Stimulated activated CD4-positive, alpha-beta T cell treated with anti-CD3 and anti-CD28 coated beads, Interleukin-15, amount 100 ng/mL, for 1 hour (primary cell): ENCODE measurements around the gene TCF23.

Experiments
- DNase-seq, 2 donors: peaks; one replicate each; pipeline ENCODE4 v3.0.0-alpha.2; 2020; ENCODE audit warnings: low read depth in 1 of 2, low spot score in 1 of 2

Gene TCF23

DNA sequence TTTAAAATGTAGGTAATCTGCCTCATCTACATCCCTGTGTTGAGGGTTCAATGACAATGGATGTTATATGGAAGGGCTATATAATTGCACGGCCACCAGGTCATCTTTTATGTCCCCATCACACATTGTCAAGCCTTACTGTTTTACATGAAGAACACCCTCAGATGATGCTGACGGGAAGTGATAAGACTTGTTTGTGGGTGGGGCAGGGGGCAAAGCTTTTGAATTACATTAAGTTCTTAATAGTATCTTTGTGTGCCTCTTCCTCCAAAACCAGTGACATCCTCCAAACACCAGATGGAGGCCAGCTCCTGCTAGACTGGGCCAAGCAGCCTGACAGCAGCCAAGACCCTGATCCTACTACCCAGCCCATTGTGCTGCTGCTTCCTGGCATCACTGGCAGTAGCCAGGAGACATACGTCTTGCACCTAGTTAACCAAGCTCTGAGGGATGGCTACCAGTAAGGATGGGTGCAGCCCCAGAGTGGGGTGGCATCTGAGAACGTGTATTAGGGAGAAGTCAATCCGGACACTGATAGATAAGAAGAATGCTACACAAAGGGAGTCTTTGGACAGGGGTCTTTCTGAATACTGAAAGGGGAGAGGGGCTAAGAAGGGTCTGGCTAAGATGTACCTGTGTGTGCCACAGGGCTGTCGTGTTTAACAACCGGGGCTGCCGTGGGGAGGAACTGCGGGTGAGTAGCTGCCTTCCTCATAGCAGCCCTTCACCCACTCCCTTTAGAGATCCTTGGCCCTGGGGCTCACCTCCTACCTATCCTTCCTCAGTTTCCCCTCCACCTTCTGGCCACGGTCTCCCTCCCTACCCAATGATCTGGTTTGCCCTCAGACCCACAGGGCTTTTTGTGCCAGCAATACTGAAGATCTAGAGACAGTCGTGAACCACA lies 19.9 kb upstream of the TCF23 start:
- no peak for DNase-seq

DNA sequence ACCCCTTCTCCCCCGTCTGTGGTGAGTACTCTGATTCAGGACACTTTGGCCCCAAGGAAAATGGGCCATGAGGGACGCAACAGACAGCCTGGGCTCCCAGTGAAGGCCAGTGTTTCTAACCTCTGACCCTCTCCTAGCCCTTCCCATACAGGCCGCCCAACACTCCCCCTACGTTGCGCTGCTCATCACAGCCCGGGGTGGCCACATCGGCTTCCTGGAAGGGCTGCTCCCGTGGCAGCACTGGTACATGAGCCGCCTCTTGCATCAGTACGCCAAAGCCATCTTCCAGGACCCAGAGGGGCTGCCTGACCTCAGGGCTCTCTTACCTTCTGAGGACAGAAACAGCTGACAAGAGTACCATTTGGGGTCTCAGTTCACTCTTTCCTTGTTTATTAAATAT lies 18.4 kb upstream of the TCF23 start:
- DNase-seq: no peak

DNA sequence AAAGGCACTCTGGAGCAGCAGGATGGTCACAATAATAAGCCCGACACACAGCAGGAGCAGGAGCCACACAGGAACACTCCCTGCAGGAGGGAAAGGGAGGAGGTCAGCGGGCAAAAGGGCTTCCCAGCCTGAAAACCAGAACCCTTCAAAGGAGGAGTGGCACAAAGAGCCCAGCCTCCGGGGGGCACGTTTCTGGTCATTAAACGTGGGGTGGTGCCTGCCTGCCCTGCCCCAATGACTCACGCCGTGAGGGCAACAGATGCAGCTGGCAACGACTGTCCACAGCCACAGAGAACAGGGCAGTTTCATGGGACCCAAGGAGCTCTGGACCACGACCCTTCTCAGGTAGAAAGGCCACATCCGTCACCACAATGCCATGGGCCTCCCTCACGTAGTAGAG lies 17.4 kb upstream of the TCF23 start:
- no peak for DNase-seq

DNA sequence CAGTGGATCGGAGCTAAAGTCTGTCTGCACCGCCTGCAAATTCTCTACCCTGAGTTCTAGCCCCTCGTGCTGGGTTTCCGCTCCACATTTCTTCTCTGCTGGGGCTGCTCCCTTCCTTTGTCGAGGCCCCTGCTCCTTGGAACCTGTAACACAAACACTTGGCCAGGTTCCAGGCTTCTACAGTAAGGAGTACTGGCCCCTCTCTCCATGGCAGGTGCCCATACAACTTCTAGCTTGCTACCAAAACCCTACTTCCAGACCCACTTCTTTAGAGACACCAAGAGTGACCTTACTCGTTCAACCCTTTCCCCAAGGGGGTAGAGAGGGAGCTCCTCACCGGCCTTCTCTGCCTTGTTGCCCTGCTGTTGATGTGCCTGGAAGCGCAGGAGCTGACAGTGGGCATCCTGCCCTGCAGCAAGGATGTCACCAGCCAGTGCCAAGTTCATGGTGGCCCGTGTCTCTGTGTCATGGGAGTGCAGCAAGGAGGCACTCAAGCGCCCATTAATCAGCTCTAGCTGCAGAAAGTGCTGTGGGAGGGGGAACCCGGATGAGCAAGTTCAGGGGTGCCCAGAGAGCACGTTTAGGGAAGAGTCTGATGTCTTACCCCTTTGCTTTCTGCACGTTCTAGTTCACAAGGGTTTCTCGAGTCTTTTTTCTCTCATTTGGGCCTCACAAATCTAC lies 15.5 kb upstream of the TCF23 start:
- DNase-seq: no peak

DNA sequence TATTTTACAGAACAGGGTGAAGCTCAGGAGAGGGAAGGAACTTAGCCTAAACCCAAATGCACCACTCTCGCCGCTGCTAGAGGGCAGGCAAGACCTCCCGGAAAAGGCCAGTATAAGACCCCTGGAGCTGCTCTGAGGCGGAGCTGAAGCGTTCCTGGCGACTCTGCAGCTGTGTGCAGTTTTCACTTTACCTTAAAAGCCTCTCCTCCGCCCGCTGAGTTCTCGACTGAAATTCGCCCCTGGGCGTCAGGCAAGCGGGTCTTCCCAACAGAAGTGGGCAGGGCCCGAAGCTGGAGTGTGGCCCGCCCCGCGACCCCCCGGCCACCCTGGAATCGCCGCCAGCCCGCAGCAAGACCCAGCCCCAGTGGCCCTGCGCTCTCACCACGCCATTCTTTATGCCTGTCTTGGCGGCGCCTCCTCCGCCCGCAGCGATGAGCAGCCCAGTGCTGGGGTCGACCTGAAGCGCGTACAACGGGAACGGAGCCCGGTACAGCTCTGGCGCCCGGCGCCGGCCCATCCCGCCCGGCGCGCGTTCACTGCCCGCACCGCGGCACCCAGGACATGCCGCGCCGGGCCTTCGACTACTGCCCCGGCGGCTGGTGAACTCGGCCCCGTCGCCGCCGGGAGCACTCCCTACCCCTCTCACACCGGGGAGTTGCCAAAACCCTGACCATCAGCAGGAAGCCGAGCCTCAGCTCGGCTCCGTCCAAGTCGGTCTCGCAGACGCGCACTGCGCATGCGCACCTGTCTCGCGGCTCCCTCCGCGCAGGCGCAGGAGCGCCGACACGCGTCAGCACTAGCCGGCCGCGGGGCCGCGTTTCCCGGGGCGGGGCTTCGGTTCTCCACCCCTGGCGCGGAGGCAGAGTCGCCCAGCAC lies 14.7 kb upstream of the TCF23 start, which contains the start of gene PREB:
TSS of gene PREB (minus strand) at position 732 of the 876 bp plus-strand sequence. CDS start at position 517, 215 bp downstream.
- DNase-seq: peak; percentile 97 to 99

DNA sequence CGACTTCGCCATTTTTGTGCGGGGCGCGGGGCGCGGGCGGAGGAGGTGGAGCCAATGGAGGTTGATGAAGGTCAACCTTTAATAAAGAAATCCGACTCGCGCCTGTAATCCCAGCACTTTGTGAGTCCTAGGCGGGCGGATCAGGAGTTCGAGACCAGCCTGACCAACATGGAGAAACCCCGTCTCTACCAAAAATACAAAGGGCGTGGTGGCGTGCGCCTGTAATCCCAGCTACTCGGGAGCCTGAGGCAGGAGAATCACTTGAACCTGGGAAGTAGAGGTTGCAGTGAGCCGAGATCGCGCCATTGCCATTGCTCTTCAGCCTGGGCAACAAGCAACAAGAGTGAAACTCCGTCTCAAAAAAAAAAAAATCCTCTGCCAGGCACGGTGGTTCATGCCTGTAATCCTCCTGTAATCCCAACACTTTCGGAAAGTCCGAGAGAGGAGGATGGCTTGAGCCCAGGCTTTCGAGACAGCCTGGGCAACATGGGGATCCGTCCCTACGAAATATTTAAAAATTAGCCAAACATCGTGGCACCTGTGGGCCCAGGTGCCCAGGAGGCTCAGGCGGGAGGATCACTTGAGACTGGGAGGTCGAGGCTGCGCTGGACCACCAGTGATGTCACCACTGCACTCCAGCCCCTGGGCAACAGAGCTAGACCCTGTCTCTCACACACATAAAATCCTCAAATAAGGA lies 13.9 kb upstream of the TCF23 start:
- no peak for DNase-seq

DNA sequence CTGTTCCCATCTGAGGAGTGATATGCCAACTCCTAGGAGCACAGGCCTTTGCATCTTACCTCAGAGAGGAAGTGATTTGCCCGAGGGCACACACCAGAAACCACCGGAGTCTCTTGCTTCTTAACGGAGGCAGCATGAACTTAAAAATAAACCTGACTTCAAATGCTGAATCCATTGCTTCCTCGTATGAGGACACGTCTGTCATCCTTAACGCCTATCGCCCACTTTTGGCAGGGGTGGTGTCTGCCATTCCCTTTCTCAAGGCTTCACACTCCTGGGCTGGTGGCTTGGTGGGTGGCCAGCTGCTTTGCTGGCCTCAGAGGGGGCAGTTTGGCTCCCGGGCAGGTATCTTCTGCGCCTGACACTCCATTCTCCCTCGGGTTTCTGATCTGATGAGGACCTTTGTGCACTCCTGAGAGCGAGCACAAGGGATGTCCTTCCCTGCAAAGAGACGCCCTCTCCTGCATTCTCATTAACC lies 13.3 kb upstream of the TCF23 start:
- no peak for DNase-seq

DNA sequence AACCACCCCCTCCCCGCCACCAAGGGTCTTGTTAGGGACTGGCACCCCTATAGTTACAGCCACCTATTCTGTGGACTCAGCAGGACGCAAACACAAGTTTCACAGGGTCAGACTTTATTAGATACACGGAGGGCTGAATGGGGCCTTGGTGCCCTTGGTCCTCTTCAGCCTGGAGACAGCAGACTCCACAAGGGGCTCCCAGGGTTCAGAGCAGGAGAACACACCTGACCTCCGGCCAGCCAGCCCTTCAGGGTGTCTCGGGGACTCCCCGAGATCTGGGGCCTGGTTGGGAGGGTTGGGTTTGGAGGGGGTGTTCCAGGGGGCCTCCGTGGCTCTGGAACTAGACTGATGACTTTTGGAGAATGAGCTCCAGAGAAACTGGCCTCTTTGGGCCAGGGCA lies 12.1 kb upstream of the TCF23 start:
- no peak for DNase-seq

DNA sequence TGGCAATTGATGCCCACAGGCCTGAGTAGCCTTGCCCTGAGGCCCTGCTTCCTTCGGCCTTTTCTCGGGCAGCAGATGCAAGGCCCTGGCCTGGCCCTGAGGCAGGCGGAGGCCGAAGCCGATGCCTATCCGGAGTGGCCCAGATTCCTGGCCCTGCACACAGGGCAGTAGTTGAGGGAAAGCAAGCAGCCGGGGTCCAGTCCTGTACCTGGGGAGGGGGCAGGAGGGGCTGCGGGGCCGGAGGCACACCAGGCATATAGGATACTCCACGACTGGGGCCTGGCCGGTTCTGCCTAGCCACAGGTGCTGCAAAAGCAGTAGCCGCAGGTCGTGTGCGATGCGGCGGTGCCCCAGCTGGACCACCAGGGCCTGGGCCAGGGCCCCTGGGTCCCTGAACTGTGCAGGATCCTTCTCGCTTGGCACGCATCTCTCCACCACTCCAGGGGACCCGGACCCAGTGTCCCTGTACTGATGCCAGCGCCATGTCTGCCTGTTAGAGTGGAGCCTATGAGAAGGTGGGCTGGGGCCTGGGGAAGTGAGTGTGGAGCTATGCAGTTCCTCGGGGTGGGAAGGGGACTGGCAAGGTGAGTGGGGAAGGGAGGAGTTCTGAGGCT lies 11.4 kb upstream of the TCF23 start:
- DNase-seq: no peak

DNA sequence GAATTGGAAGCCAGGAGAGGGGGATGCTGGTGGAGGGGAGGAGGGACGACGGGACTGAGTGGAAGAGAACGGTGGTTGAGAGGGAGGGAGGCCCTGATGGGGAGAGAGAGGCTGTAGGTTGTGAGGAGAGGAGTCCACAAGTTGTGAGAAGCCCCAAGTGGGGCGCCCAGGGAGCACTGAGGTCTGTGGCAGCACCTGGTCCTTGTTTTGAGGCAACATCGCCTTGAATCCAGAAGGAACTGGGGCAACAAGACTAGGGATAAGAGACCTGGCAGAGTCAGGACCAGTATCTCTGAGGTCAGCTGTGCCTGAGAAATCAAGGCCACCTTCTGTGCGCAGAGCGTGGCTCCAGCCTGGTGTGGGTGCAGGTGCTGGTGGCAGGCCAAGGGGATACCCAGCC lies 10.7 kb upstream of the TCF23 start:
- no peak for DNase-seq

DNA sequence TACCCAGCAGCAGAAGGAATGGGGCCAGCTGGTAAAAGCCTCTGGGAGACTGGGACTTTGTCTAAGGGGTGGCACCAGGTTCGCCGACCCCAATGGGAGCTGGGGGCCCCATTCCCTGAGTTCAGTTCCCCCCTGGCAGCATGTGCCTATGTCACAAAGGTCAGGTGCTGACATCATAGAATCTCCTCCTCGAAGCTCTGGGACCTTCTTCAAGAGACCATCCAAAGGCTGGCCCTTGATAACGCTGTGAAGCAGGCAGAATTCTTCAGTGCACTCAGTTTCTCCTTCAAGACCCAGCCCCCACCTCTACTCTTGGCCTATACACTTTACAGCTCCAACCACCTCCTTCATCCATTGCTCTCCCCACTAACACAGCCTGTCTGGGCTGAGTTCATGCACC lies 9.5 kb upstream of the TCF23 start, which contains the start of gene PRR30:
TSS of gene PRR30 (minus strand) at position 101 of the 400 bp plus-strand sequence. CDS start 1,081 bp downstream, outside the sequence.
- no peak for DNase-seq

DNA sequence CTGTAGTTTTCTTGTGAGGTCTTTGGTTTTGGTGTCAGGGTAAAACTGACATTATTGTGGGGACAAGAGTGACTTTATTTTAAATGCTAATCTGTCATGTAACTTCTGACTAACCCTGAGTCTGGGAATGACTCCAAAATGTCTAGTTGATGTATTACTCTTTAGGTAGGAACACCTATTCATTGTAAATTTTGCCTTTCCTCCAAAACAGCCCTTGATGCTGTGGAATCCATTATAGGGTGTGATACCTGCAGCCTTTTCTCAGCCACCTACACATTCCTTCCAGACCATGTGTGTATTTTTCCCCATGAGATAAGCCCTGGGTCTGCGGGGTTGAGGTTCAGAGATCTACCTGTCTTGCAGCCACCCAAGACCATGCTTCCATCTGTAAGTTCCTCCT lies 5.5 kb upstream of the TCF23 start:
- DNase-seq: no peak

DNA sequence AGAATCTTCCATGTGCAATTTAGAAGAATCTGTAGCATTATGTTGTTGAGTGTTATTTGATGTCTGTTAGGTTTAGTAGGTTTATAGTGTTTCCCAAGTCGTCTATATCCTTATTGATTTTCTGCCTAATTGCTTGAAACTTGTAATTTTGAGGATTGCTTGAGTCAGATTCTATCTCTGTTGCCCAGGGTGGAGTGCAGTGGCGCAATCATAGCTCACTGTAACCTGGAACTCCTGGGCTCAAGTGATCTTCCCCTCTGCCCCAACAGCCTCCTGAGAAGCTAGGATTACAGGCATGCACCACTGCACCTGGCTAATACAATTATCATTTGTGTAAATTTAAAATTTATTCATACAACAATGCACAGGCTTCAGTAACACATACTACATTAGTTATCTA lies 3.1 kb upstream of the TCF23 start:
- no peak for DNase-seq

DNA sequence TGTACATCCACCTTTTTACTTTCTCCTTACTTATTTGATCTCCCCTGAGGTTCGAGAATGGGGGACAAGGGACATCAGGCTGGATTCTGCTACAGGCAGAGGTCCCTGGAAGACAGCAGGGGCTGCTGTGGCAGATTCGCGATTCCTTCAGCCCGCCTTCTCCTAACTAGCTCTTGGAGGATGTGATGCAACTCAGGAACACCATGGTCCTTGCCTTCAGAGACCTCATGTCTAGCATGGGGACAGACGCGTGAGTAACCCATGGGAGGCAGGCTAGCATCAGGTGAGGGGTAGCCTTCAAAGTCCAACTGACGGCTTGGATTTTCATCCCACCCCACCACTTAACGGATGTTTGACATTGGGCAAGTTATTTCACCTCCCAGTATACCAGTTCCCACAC lies 869 bp upstream of the TCF23 start:
- no peak for DNase-seq

DNA sequence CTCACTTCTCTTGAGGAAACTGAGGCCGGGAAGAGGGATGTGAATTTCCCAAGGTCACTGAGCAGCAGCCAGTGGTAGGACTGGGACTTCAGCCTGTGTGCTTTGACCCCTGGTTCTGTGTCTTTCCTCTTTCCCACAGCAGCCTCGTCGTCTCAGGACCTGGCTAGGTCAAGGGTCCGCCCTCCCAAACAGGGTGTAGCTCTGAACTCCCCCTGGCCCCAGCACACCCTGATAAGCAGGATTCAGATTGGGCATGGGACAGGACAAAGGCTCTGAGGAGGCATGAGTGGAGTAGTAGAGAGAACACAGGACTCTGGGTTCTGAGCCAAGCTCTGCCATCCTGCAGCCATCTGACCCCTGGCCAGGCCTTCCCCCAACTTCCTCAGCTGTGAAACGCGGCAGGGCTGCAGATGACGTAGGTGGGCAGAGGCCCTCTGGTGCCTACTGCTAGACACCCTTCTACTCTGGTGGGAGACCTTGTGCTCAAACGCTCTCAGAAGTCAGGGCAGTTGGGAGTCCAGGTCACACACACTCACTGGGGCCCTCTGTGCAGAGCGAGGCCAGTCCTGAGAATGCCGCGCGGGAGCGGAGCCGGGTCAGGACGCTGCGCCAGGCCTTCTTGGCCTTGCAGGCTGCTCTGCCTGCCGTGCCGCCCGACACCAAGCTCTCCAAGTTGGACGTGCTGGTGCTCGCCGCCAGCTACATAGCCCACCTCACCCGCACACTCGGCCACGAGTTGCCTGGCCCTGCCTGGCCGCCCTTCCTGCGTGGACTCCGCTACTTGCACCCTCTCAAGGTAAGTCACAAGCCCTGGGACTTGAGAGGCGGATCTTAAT lies 984 bp downstream of the TCF23 start:
- no peak for DNase-seq

DNA sequence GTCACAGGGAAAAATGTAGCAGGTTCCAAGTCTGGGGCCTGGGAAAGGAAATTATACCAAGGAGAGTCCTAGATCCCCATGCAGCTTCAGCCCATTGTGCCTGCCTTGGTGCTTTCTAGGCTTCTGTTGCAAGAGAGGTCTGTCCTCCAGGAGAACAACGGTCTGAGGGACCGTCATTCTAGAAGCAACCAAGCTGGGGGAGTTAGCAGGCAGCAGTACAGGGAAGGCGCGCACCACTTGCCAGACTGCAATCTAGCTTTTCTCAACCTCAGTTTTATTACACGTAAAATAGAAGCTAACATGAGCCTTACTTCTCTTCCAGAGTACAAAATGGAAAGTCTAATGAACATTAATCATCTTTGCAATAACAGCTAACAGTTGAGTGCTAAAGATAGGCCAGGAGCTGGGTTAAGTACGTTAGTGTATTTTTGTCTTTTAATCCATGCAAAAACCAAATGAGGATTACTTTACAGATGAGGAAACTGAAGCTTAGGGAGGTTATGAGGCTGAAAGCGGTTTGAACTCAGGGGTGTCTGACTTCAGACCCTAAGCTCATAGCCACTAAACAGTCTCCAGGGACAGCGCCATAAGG lies 1.9 kb downstream of the TCF23 start:
- DNase-seq: no peak

DNA sequence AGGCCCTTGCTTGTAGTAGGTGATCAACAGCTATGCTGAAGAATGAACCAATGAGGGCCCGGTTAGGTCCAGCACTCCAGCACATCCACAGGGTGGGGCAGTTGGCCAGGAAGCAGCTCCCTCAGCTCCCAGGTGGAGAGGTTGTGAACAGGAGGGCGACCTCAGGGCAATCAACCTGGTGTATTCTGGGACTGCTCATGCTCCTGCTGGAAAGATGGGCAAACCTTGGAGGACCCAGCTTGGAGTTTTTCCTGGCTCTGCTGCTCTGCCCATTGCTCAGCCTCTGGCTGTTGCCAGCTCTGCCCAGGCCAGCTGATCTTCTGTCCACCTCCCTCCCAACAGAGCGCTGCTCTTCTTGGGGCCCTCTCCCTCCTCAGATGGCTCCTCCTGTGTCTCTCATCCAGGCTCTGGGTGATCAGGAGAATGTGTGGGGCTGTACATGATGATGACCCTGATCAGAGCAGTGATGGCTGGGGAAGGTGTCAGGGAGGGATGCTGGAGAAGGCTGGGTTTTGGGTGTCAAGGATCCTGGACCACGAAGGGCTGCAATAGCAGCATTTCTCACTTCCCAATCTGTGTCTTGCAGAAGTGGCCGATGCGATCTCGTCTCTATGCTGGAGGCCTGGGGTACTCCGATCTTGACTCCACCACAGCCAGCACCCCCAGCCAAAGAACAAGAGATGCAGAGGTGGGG lies 3.4 kb downstream of the TCF23 start:
- DNase-seq: no peak

DNA sequence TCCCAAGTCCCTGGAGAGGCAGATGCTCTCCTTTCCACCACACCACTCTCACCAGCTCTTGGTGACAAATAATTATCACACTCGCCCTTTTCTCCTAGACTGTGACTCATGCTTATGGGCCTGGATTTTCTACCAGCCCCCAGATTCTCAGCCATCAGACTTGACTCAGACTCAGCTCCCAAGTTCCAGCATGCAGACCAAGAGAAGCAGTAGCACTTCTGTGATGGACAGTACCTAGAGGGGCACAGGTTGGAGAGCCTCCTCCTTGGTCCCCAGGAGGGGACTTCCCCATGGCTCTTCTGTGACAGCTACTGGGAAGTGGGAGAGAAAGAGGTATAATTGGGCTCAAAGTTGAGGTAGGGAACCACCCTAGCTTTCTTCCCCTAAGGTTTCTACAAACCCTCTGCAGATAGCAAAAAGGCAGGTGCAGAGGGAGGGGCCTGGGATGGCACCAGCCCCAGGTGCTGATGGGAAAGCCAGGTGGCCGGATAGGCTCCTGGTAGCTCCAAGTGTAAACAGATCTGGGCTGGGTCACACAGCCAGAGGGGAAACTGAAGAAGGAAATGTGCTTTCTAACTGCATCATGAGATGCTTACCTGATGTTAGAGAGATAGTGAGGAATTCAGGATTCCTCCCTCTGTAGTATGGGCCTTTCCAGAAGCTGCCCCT lies 4.1 kb downstream of the TCF23 start:
- no peak for DNase-seq
